ENCODE data around the gene DAPP1. TPM values are rescaled to one million over a fixed set of nuclear protein-coding genes. Genes with fewer than 3 reads are reported as not detected.
"Not testable (repeated sequence)": the region's sequence is repeated elsewhere in the genome, so short reads cannot be mapped to it uniquely, and the experiment has no call there.

DAPP1 gene
- total and polyA plus RNA-seq, 5 experiments from 2014 or later = 8.6 to 17.0 (median 12.1) TPM

DNA sequence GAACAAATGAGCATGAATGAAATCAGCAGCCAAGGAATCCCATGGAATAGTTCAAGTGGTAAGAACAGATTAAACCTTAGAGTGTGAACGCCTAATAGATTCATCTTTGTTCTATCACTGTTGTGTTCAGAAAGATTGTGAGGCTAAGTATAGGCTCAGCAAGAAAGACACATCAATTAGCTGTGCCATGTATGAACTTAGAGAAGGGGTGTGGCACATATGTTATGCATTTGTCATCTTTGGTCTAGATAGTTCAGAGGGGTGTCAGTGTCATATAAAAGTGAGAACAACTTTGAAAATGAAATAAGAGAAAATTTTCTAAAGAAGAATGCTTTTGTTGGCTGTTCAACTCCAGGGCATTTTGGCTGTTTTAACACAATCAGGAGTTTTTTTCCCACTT, 9.4 kb downstream of the DAPP1 start:
- H3K36me3 Mint-ChIP-seq = peaks cover 0 to 6% (median 3%) of the 10 kb centered on the region in 3 donors
- DNase-seq (no peak), ATAC-seq (no peak)
- no peak overlapping the region for H3K27ac Mint-ChIP-seq
- POLR2A ChIA-PET = no interaction called here
- H3K4me3 Mint-ChIP-seq = no peak overlapping the region
- H3K9me3 Mint-ChIP-seq = no peaks in the 10 kb centered on the region
- H3K27me3 Mint-ChIP-seq = no peaks in the 10 kb centered on the region
- peaks cover 21 to 66% (median 44%) of the 10 kb centered on the region in 4 donors for H3K4me1 Mint-ChIP-seq

- peaks cover 0 to 6% (median 3%) of the 10 kb centered on the region in 3 donors for H3K36me3 Mint-ChIP-seq
- H3K27me3 Mint-ChIP-seq = no peaks in the 10 kb centered on the region
- POLR2A ChIA-PET = interaction anchor here (1.0 kb wide), 1 partner anchor 11 kb away, joined by 3 read pairs; the partner anchor contains the start of gene DAPP1
- H3K27ac Mint-ChIP-seq = peak overlapping the region in 2 of 10 donors; percentile 53 to 81
- peaks cover 21 to 51% (median 38%) of the 10 kb centered on the region in 4 donors for H3K4me1 Mint-ChIP-seq
- H3K9me3 Mint-ChIP-seq = no peaks in the 10 kb centered on the region
- DNase-seq = no peak
- H3K4me3 Mint-ChIP-seq = no peak overlapping the region
- no peak for ATAC-seq
Measured at GRCh38 chr4:99827454-99827853, 10.8 kb downstream of the DAPP1 start.

GRCh38 chr4:99827857-99828256, 11.2 kb downstream of the DAPP1 start:
- H3K36me3 Mint-ChIP-seq = peaks cover 0 to 6% (median 3%) of the 10 kb centered on the region in 3 donors
- no peak for ATAC-seq
- peaks cover 19 to 47% (median 36%) of the 10 kb centered on the region in 4 donors for H3K4me1 Mint-ChIP-seq
- H3K27ac Mint-ChIP-seq = no peak overlapping the region
- H3K9me3 Mint-ChIP-seq = no peaks in the 10 kb centered on the region
- DNase-seq = no peak
- no peaks in the 10 kb centered on the region for H3K27me3 Mint-ChIP-seq
- H3K4me3 Mint-ChIP-seq = no peak overlapping the region
- POLR2A ChIA-PET = interaction anchor here (1.0 kb wide), 1 partner anchor 11 kb away, joined by 3 read pairs; the partner anchor contains the start of gene DAPP1

GRCh38 chr4:99828477-99828876, 11.8 kb downstream of the DAPP1 start:
- DNase-seq = no peak
- Mint-ChIP-seq H3K4me3 (no peak overlapping the region), H3K36me3 (peaks cover 0 to 6% (median 3%) of the 10 kb centered on the region in 3 donors), H3K27ac (peak overlapping the region in 1 of 10 donors; percentile 15), H3K27me3 (no peaks in the 10 kb centered on the region), H3K4me1 (peaks cover 18 to 45% (median 34%) of the 10 kb centered on the region in 4 donors), H3K9me3 (no peaks in the 10 kb centered on the region)
- POLR2A ChIA-PET = no interaction called here
- ATAC-seq = no peak

DNA sequence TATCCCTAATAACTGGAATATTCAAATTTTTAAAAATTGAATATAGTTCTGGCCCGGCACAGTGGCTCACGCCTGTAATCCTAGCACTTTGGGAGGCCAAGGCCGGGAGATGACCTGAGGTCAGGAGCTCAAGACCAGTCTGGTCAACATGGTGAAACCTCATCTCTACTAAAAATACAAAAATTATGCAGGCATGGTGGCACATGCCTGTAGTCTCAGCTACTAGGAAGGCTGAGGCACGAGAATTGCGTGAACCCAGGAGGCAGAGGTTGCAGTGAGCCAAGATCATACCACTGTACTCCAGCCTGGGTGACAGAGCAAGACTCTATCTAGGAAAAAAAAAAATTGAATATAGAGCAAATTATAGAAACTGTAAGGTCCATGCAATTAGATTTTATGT, 13.4 kb downstream of the DAPP1 start:
- DNase-seq, H3K4me3 Mint-ChIP-seq, POLR2A ChIA-PET, H3K27me3 Mint-ChIP-seq, H3K27ac Mint-ChIP-seq, H3K36me3 Mint-ChIP-seq, H3K9me3 Mint-ChIP-seq, ATAC-seq: not testable (repeated sequence)
- peaks cover 15 to 31% (median 24%) of the 10 kb centered on the region in 4 donors for H3K4me1 Mint-ChIP-seq

- Mint-ChIP-seq H3K36me3 (peaks cover 0 to 18% (median 11%) of the 10 kb centered on the region in 3 donors), H3K27me3 (no peaks in the 10 kb centered on the region), H3K9me3 (no peaks in the 10 kb centered on the region), H3K27ac (no peak overlapping the region), H3K4me3 (no peak overlapping the region), H3K4me1 (peaks cover 12 to 15% (median 14%) of the 10 kb centered on the region in 4 donors)
- POLR2A ChIA-PET = no interaction called here
- DNase-seq (no peak), ATAC-seq (no peak)
Measured at GRCh38 chr4:99832321-99832720, 15.7 kb downstream of the DAPP1 start.

- Mint-ChIP-seq H3K9me3 (no peaks in the 10 kb centered on the region), H3K27ac (no peak overlapping the region), H3K27me3 (no peaks in the 10 kb centered on the region), H3K4me3 (no peak overlapping the region), H3K4me1 (peaks cover 10 to 15% (median 11%) of the 10 kb centered on the region in 4 donors), H3K36me3 (peaks cover 0 to 18% (median 11%) of the 10 kb centered on the region in 3 donors)
- POLR2A ChIA-PET = no interaction called here
- no peak for ATAC-seq
- no peak for DNase-seq
Measured at GRCh38 chr4:99832758-99833157, 16.1 kb downstream of the DAPP1 start.

GRCh38 chr4:99833756-99834155, 17.1 kb downstream of the DAPP1 start:
- Mint-ChIP-seq H3K27ac (no peak overlapping the region), H3K4me3 (no peak overlapping the region), H3K4me1 (peaks cover 3 to 15% (median 11%) of the 10 kb centered on the region in 4 donors), H3K9me3 (no peaks in the 10 kb centered on the region), H3K27me3 (no peaks in the 10 kb centered on the region), H3K36me3 (peaks cover 0 to 22% (median 11%) of the 10 kb centered on the region in 3 donors)
- DNase-seq (no peak), ATAC-seq (no peak)
- POLR2A ChIA-PET = no interaction called here

GRCh38 chr4:99834569-99834968, 17.9 kb downstream of the DAPP1 start:
- DNase-seq (no peak), ATAC-seq (no peak)
- Mint-ChIP-seq H3K9me3 (no peaks in the 10 kb centered on the region), H3K27me3 (no peaks in the 10 kb centered on the region), H3K27ac (no peak overlapping the region), H3K36me3 (peaks cover 0 to 25% (median 11%) of the 10 kb centered on the region in 3 donors), H3K4me3 (no peak overlapping the region), H3K4me1 (peaks cover 2 to 15% (median 11%) of the 10 kb centered on the region in 4 donors)
- POLR2A ChIA-PET = no interaction called here

DNA sequence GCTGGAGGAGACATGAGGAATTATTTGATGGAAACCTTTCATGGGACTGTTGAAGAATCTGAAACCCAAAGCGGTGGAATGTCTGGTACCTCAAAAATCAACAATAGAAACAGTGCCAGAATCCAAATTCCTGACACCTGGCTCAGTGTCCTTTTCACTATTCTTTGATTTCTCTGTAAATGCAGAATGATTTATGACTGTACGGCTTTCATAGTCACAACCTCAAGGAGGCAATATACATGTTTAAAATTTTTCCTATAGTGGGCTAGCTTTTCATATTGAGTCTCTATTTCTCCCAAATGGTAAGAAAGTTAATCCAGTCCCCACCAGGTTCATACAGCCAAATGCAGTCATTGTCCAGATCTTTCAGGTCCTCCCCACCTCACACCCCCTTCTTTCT, 19.3 kb downstream of the DAPP1 start:
- Mint-ChIP-seq H3K9me3 (no peaks in the 10 kb centered on the region), H3K4me3 (no peak overlapping the region), H3K27me3 (no peaks in the 10 kb centered on the region), H3K36me3 (peaks cover 0 to 33% (median 15%) of the 10 kb centered on the region in 3 donors), H3K27ac (no peak overlapping the region), H3K4me1 (peaks cover 2 to 10% (median 8%) of the 10 kb centered on the region in 4 donors)
- DNase-seq = no peak
- ATAC-seq = no peak
- POLR2A ChIA-PET = no interaction called here

DNA sequence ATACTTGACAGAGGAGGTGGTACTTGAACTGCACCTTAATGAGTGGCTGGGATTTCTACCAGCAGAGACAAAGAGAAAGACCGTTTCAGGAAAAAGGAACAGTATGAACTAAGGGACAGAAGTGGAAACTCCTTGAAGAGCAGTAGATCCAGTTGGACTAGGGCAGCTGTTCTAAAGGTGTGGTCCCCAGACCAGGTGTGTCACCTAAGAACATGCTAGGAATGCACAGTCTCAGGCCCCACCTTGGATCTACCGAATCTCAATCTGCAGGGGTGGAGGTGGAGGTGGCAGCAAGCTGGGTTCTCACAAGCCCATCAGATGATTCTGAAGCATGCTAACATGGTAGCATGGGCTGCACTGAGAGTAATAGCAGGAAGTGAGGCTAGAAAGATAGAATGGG, 22.3 kb downstream of the DAPP1 start:
- POLR2A ChIA-PET = no interaction called here
- Mint-ChIP-seq H3K27ac (peak overlapping the region in 2 of 10 donors; percentile 4 to 46), H3K4me1 (peaks cover 0 to 9% (median 5%) of the 10 kb centered on the region in 4 donors), H3K9me3 (no peaks in the 10 kb centered on the region), H3K4me3 (no peak overlapping the region), H3K27me3 (no peaks in the 10 kb centered on the region), H3K36me3 (peaks cover 0 to 56% (median 33%) of the 10 kb centered on the region in 3 donors)
- ATAC-seq (no peak), DNase-seq (no peak)

DNA sequence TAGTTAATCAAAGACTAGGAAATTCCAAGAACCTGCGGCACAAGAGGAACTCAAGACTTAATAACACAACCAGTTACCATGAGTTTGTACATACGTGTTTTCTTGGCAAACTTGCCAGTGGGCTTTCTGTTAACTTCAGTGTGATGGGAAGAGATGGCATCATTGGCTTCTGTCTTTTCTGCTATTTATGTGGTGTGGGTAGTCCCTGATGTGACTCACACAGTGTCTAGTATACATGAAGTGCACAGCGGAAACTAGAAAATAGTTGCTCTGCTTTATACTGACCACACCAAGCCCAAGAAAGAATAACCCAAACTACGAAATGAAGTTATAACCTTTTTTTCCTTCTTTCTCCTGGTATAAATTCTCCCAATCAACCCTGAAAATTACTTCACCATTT, 24.5 kb downstream of the DAPP1 start:
- Mint-ChIP-seq H3K4me1 (peaks cover 13 to 22% (median 17%) of the 10 kb centered on the region in 4 donors), H3K9me3 (no peaks in the 10 kb centered on the region), H3K36me3 (peaks cover 0 to 49% (median 29%) of the 10 kb centered on the region in 3 donors), H3K27me3 (no peaks in the 10 kb centered on the region), H3K27ac (no peak overlapping the region), H3K4me3 (no peak overlapping the region)
- POLR2A ChIA-PET = no interaction called here
- no peak for ATAC-seq
- DNase-seq = no peak

DNA sequence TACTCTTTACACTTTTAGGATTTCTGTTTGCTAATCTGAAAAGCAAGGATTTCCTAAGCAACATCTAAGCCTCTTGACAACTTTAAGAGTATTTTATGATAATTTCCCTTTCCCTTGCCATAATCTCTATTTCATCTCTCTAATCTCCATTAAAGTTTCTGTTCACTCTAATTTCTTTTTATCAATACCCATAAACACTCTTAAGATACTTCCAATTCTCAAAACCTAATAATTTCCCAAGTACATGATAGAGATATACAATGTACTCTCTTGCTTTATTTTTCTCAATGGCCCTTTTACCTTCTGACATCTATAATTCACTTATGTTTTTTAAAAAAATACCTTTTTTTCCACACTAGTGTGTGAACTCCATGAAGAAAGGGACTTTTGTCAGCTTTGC, 26.8 kb downstream of the DAPP1 start:
- DNase-seq = no peak
- Mint-ChIP-seq H3K27ac (peak overlapping the region in 2 of 10 donors; percentile 8 to 19), H3K4me3 (no peak overlapping the region), H3K9me3 (no peaks in the 10 kb centered on the region), H3K4me1 (peaks cover 17 to 37% (median 33%) of the 10 kb centered on the region in 4 donors), H3K36me3 (peaks cover 0 to 38% (median 23%) of the 10 kb centered on the region in 3 donors), H3K27me3 (no peaks in the 10 kb centered on the region)
- ATAC-seq = no peak
- POLR2A ChIA-PET = no interaction called here

DNA sequence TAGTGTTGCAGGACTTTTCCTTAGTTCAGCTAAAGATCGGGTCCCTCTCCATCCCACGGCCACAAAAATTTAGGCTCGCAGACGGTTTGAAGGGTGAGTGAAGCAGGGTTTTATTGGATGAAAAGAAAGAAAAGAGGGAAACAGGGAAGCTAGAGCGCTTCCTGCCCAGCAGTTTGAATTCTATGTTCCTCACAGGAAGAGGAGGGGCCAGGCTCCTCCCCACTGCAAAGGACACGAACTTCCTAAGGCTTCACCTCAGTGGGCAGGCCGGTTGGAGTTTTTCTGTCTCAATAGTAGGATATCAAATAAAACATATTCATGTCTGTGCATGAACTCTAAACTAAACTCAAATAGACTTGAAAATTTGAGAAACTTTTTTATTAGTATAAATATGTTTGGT, 27.4 kb downstream of the DAPP1 start:
- Mint-ChIP-seq H3K27me3 (no peaks in the 10 kb centered on the region), H3K4me3 (no peak overlapping the region), H3K4me1 (peaks cover 17 to 43% (median 36%) of the 10 kb centered on the region in 4 donors), H3K27ac (peak overlapping the region in 6 of 10 donors; percentile 42 to 91 (median 68)), H3K9me3 (no peaks in the 10 kb centered on the region), H3K36me3 (peaks cover 0 to 34% (median 23%) of the 10 kb centered on the region in 3 donors)
- ATAC-seq (no peak), DNase-seq (no peak)
- POLR2A ChIA-PET = no interaction called here
